Stomach (tissue), 9 donors: ENCODE data around the gene ZNF746. TPM values are rescaled to one million over a fixed set of nuclear protein-coding genes. Genes with fewer than 3 reads are reported as not detected.

Experiments
- DNase-seq, 2 donors: peaks; one replicate each; pipeline versions ENCODE4 v3.0.0 to v3.0.0-alpha.2; 2013 to 2019
- H3K27ac ChIP-seq, 5 donors: fragments of 200-600 bp in 4 of 5; sonication (generic) in 4 of 5; one replicate each; pipeline ENCODE4 v1.5.1; 2013 to 2019; ENCODE audit warnings: mild to moderate bottlenecking in 1 of 5, moderate library complexity in 1 of 5
- H3K27me3 ChIP-seq, 3 donors: fragments of 200-600 bp; sonication (generic); one replicate each; pipeline ENCODE4 v1.5.1; 2017 to 2019; ENCODE audit warnings: mixed run types in 1 of 3
- H3K36me3 ChIP-seq, 4 donors: fragments of 200-600 bp; sonication (generic); 1 replicate in 3 of 4; 2 replicates in 1 of 4; pipeline ENCODE4 v1.5.1; 2016 to 2019
- H3K4me1 ChIP-seq, 4 donors: fragments of 200-600 bp; sonication (generic); one replicate each; pipeline ENCODE4 v1.5.1; 2016 to 2019
- H3K4me3 ChIP-seq, 4 donors: fragments of 200-600 bp; sonication (generic) in 3 of 4; one replicate each; pipeline ENCODE4 v1.5.1; 2016 to 2019; ENCODE audit warnings: mild to moderate bottlenecking in 1 of 4
- H3K9me3 ChIP-seq, 4 donors: fragments of 200-600 bp; sonication (generic); one replicate each; pipeline ENCODE4 v1.5.1; 2016 to 2019
- CTCF ChIP-seq, 7 experiments: fragments of 450-650 bp in 4 of 7; fragments of 200-600 bp in 3 of 7; sonication (generic) in 3 of 7; IDR thresholded peaks; one replicate each; pipeline ENCODE4 v1.5.1; 2016 to 2019; ENCODE audit warnings: antibody characterized with exemption in 7 of 7, control low read depth in 2 of 7, mild to moderate bottlenecking in 1 of 7
- EP300 ChIP-seq: sonication (generic); formaldehyde crosslinking; IDR thresholded peaks from one replicate; pipeline ENCODE4 v1.6.1; 2017; ENCODE audit warnings: antibody characterized with exemption
- POLR2A ChIP-seq, 4 donors: fragments of 450-650 bp; IDR thresholded peaks; one replicate each; pipeline ENCODE4 v1.6.1; 2016; ENCODE audit warnings: antibody characterized with exemption in 4 of 4, control low read depth in 2 of 4, mild to moderate bottlenecking in 1 of 4, moderate library complexity in 1 of 4
- POLR2AphosphoS5 ChIP-seq, 3 donors: sonication (generic); formaldehyde crosslinking; IDR thresholded peaks; one replicate each; pipeline ENCODE4 v1.6.1; 2016; ENCODE audit warnings: antibody characterized with exemption in 3 of 3
- WGBS, 5 donors: extraction: QIAGEN DNeasy Blood & Tissue Kit in 3 of 5; methylation state at CpG; one replicate each; pipeline versions ENCODE4 v1.1.5 to v1.1.7; 2013 to 2018; 5-methylcytosine and 5-hydroxymethylcytosine counted together
- intact Hi-C: fragments of 100-400 bp; cut with DNase I; formaldehyde crosslinking; loops from one replicate; pipeline ENCODE4 v1.15.1; 2023; ENCODE audit warnings: low total_unique reads
- polyA plus RNA-seq, 3 donors: library from polyadenylated mRNA; stranded (reverse); fragments of 200-250 nt; gene quantifications; one replicate each; pipeline ENCODE4 v1.2.3, GENCODE V29; 2013
- total RNA-seq, 5 donors: library from RNA; depleted of rRNA; stranded (reverse); fragments of >200 nt; gene quantifications; one replicate each; pipeline versions ENCODE4 v1.1.0 to v1.2.3, GENCODE V29; 2014 to 2016
- donor health status: healthy with polysubstance abuse.
- donor health status: Bipolar disorder and iron deficiency.
- donor health status: healthy.

The ZNF746 gene
- total and polyA plus RNA-seq, 8 donors, result 4.7 to 128 (median 18.3) TPM

DNA sequence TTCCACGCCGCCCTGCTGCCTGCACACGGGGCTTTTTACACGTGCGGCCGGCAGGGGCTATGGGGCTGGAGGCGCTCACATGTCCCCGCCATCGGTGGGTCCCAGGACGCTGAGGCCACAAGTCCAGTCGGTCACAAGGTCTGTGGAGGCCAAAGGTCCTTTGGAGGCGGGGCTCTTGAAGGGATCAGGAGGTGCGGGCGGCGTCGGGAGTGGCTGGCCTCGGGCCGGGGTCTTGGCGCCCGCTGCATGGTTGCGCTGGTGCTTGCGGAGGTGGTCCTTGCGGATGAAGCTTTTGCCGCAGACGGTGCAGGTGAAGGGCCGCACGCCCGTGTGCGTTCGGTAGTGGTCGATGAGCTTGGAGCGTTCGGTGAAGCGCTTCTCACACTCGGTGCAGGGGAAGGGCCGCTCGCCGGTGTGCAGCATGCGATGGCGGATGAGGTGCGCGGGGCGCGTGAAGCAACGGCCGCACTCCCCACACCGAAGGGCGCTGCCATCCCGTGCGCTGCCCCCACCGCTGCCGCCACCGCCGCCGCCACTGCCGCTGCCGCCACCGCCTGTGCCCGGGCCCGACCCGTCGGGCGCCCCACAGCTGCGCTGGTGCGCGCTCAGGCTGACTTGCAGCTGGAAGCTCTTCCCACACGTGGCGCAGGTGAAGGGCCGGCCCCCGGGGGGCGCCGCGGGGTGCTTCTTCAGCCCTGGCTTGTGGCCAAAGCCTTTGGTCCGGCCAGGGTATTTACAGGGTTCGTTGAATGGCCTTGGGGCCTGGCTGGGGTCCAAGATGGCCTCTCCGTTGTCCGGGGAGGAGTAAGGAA lies 23.1 kb downstream of the ZNF746 start:
- no peaks in the 10 kb centered on the region for H3K27me3 ChIP-seq
- no peak overlapping the region for H3K27ac ChIP-seq
- no peaks in the 10 kb centered on the region for H3K4me1 ChIP-seq
- TF ChIP-seq POLR2A (IDR thresholded peaks at IDR 0.05) (no peak), CTCF (IDR thresholded peaks at IDR 0.05) (no peak), EP300 (no peak), POLR2AphosphoS5 (IDR thresholded peaks at IDR 0.05) (no peak)
- H3K9me3 ChIP-seq, result no peaks in the 10 kb centered on the region
- H3K36me3 ChIP-seq, result peaks cover 41 to 88% (median 79%) of the 10 kb centered on the region in 4 donors
- DNase-seq, result no peak
- no peak overlapping the region for H3K4me3 ChIP-seq
- WGBS, 5 donors, result 93 to 97% (median 96%) methylated on average over 43 to 77 of the region's 77 CpGs
- intact Hi-C loops, result no loop called here

GRCh38 chr7:149473251-149473650 lies 24.4 kb downstream of the ZNF746 start:
- Histone ChIP-seq H3K27ac (no peak overlapping the region), H3K27me3 (no peaks in the 10 kb centered on the region), H3K9me3 (no peaks in the 10 kb centered on the region), H3K4me3 (no peak overlapping the region), H3K4me1 (no peaks in the 10 kb centered on the region), H3K36me3 (peaks cover 41 to 75% (median 71%) of the 10 kb centered on the region in 4 donors)
- no peak for DNase-seq
- TF ChIP-seq CTCF (IDR thresholded peaks at IDR 0.05) (no peak), POLR2A (IDR thresholded peaks at IDR 0.05) (no peak), POLR2AphosphoS5 (IDR thresholded peaks at IDR 0.05) (no peak), EP300 (no peak)
- intact Hi-C loops, result no loop called here
- WGBS, 5 donors, result 92 to 96% (median 95%) methylated on average over 6 of the region's 6 CpGs

- TF ChIP-seq EP300, result no peak
- Histone ChIP-seq H3K27me3 (no peaks in the 10 kb centered on the region), H3K36me3 (peaks cover 28 to 58% (median 53%) of the 10 kb centered on the region in 4 donors), H3K9me3 (no peaks in the 10 kb centered on the region), H3K4me3 (no peak overlapping the region), H3K27ac (no peak overlapping the region), H3K4me1 (no peaks in the 10 kb centered on the region)
- WGBS, 5 donors, result 91 to 100% (median 98%) methylated on average over 6 of the region's 6 CpGs
- intact Hi-C loops, result no loop called here
- no peak for DNase-seq
Observed at GRCh38 chr7:149471289-149471953, 26.2 kb downstream of the ZNF746 start.

- no peak for DNase-seq
Observed at GRCh38 chr7:149469806-149470205, 27.8 kb downstream of the ZNF746 start.

More at GRCh38 chr7:149469806-149470205, 27.8 kb downstream of the ZNF746 start:
- WGBS, 5 donors, result 90 to 96% (median 93%) methylated on average over 8 of the region's 8 CpGs
- TF ChIP-seq CTCF (IDR thresholded peaks at IDR 0.05) (no peak), POLR2AphosphoS5 (IDR thresholded peaks at IDR 0.05) (no peak), EP300 (no peak), POLR2A (IDR thresholded peaks at IDR 0.05) (no peak)
- no peaks in the 10 kb centered on the region for H3K4me1 ChIP-seq
- peaks cover 0 to 4% (median 0%) of the 10 kb centered on the region in 3 donors for H3K27me3 ChIP-seq
- no peaks in the 10 kb centered on the region for H3K9me3 ChIP-seq
- peaks cover 16 to 42% (median 37%) of the 10 kb centered on the region in 4 donors for H3K36me3 ChIP-seq
- intact Hi-C loops, result no loop called here
- no peak overlapping the region for H3K27ac ChIP-seq
- H3K4me3 ChIP-seq, result no peak overlapping the region
